ENCODE measurements around the gene RGS6. TPM values are rescaled to one million over a fixed set of nuclear protein-coding genes. Genes with fewer than 3 reads are reported as not detected.

The RGS6 gene
- total RNA-seq, 2 experiments from 2014 or later: not detected

- Mint-ChIP-seq H3K27me3 (no peaks in the 10 kb centered on the region), H3K36me3 (ENCODE audit: low read depth) (no peaks in the 10 kb centered on the region), H3K27ac (no peak overlapping the region), H3K4me1 (ENCODE audit: low read depth) (no peaks in the 10 kb centered on the region), H3K4me3 (no peak overlapping the region), H3K9me3 (no peaks in the 10 kb centered on the region)
- ATAC-seq: no peak
- CTCF ChIA-PET: no interaction called here
- intact Hi-C loops (cut with micrococcal nuclease): no loop called here
- no peak for TF ChIP-seq CTCF (IDR thresholded peaks at IDR 0.05)
- DNase-seq: no peak
- POLR2A ChIA-PET: no interaction called here
Measured at GRCh38 chr14:72201645-72202044, 269.4 kb downstream of the RGS6 start.

- no peak overlapping the region for H3K27ac Mint-ChIP-seq
- H3K4me3 Mint-ChIP-seq: no peak overlapping the region
- H3K36me3 Mint-ChIP-seq (ENCODE audit: low read depth): no peaks in the 10 kb centered on the region
- CTCF ChIA-PET: no interaction called here
- H3K27me3 Mint-ChIP-seq: peaks cover 2% of the 10 kb centered on the region
- DNase-seq: no peak
- TF ChIP-seq CTCF (IDR thresholded peaks at IDR 0.05): no peak
- intact Hi-C loops (cut with micrococcal nuclease): no loop called here
- ATAC-seq: no peak
- POLR2A ChIA-PET: no interaction called here
- H3K4me1 Mint-ChIP-seq (ENCODE audit: low read depth): no peaks in the 10 kb centered on the region
- H3K9me3 Mint-ChIP-seq: no peaks in the 10 kb centered on the region
Measured at GRCh38 chr14:72213424-72213823, 281.2 kb downstream of the RGS6 start.

- POLR2A ChIA-PET: no interaction called here
Measured at GRCh38 chr14:72215080-72215479, 282.9 kb downstream of the RGS6 start.

GRCh38 chr14:72217135-72217534 lies 284.9 kb downstream of the RGS6 start:
- Mint-ChIP-seq H3K27me3 (peaks cover 8% of the 10 kb centered on the region), H3K4me1 (ENCODE audit: low read depth) (no peaks in the 10 kb centered on the region), H3K36me3 (ENCODE audit: low read depth) (no peaks in the 10 kb centered on the region), H3K9me3 (peaks cover 16% of the 10 kb centered on the region), H3K4me3 (no peak overlapping the region), H3K27ac (no peak overlapping the region)
- intact Hi-C loops (cut with micrococcal nuclease): no loop called here
- TF ChIP-seq CTCF (IDR thresholded peaks at IDR 0.05): no peak
- ChIA-PET POLR2A (no interaction called here), CTCF (interaction anchor here (1.1 kb wide), 1 partner anchor 203 kb away, joined by 4 read pairs; no protein-coding TSS in a partner anchor)
- no peak for ATAC-seq
- DNase-seq: no peak

More at GRCh38 chr14:72215080-72215479, 282.9 kb downstream of the RGS6 start:
- DNase-seq: no peak
- Mint-ChIP-seq H3K36me3 (ENCODE audit: low read depth) (no peaks in the 10 kb centered on the region), H3K27ac (no peak overlapping the region), H3K9me3 (peaks cover 3% of the 10 kb centered on the region), H3K27me3 (peaks cover 5% of the 10 kb centered on the region), H3K4me3 (no peak overlapping the region), H3K4me1 (ENCODE audit: low read depth) (no peaks in the 10 kb centered on the region)
- no peak for ATAC-seq
- TF ChIP-seq CTCF (IDR thresholded peaks at IDR 0.05): no peak
- CTCF ChIA-PET: no interaction called here
- intact Hi-C loops (cut with micrococcal nuclease): no loop called here

- intact Hi-C loops (cut with micrococcal nuclease): no loop called here
- POLR2A ChIA-PET: no interaction called here
- TF ChIP-seq CTCF (IDR thresholded peaks at IDR 0.05): no peak
- no peak overlapping the region for H3K27ac Mint-ChIP-seq
- H3K27me3 Mint-ChIP-seq: peaks cover 7% of the 10 kb centered on the region
- H3K36me3 Mint-ChIP-seq (ENCODE audit: low read depth): no peaks in the 10 kb centered on the region
- DNase-seq (no peak), ATAC-seq (no peak)
- H3K9me3 Mint-ChIP-seq: peaks cover 16% of the 10 kb centered on the region
- no peak overlapping the region for H3K4me3 Mint-ChIP-seq
- no peaks in the 10 kb centered on the region for H3K4me1 Mint-ChIP-seq (ENCODE audit: low read depth)
- CTCF ChIA-PET: no interaction called here
Measured at GRCh38 chr14:72222046-72222445, 289.8 kb downstream of the RGS6 start.

Data from activated CD8-positive, alpha-beta T cell treated with anti-CD3 and anti-CD28 coated beads for 36 hours (primary cell).